ENCODE data around the gene HOXB4.

The HOXB4 gene

DNA sequence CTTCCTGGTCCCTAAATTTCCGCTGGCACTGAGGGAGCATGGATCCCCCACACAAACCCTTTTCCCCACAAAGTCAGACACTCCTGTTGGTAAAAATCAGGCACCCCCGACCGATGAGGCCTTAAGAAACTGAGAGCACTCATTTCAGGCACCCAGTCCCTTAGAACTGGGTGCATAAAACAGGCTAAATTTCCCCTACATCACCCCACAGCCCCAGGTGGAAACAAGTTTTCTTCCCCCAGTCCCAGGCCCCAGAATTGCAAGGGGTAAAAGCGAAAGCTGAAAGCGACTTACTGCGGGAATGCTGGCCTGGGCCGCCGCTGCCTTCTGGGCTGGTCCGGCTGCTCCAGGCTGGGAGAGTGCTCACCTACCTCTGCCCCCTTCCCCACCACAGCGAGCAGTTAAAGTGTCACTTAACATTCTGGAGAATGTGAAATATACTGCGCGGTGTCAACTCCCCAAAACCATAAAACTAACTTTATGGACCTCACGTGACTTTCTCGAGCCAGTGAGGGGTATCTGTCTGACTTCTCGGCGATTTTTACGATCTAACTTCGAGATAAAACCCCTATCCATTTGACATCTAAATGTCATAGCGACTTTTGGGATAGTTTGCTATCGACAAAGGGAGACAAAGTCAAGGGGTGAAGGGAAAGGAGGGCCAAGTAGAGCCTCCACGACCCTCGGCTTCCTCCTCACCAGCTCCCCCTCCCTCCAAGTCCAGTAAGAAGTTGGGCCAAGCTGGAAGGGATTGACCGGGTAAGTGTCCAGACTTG lies 11.9 kb upstream of the HOXB4 start, which contains the start of gene HOXB3:
TSS of gene HOXB3 (minus strand) at position 411 of the 776 bp plus-strand sequence. CDS start 37,767 bp downstream, outside the sequence.
- no peak for DNase-seq (ENCODE audit: low read depth)
- TF ChIP-seq POLR2A (IDR thresholded peaks at IDR 0.05; ENCODE audit: extremely low read depth, insufficient read length) (no peak), MAX (IDR thresholded peaks at IDR 0.05; ENCODE audit: low read depth, low read length) (no peak), MYC (IDR thresholded peaks at IDR 0.05; ENCODE audit: low read depth, low read length) (no peak)
- TF ChIP-seq, protein P1, sequence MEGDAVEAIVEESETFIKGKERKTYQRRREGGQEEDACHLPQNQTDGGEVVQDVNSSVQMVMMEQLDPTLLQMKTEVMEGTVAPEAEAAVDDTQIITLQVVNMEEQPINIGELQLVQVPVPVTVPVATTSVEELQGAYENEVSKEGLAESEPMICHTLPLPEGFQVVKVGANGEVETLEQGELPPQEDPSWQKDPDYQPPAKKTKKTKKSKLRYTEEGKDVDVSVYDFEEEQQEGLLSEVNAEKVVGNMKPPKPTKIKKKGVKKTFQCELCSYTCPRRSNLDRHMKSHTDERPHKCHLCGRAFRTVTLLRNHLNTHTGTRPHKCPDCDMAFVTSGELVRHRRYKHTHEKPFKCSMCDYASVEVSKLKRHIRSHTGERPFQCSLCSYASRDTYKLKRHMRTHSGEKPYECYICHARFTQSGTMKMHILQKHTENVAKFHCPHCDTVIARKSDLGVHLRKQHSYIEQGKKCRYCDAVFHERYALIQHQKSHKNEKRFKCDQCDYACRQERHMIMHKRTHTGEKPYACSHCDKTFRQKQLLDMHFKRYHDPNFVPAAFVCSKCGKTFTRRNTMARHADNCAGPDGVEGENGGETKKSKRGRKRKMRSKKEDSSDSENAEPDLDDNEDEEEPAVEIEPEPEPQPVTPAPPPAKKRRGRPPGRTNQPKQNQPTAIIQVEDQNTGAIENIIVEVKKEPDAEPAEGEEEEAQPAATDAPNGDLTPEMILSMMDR (IDR thresholded peaks at IDR 0.05; ENCODE audit: low read depth, low read length), result no peak
- no peak within 1 kb of the TSS for H3K4me3 ChIP-seq (ENCODE audit: low read depth, low read length)

GRCh38 chr17:48589060-48589830 lies 11.1 kb upstream of the HOXB4 start:
- TF ChIP-seq MAX (IDR thresholded peaks at IDR 0.05; ENCODE audit: low read depth, low read length) (no peak), POLR2A (IDR thresholded peaks at IDR 0.05; ENCODE audit: extremely low read depth, insufficient read length) (no peak), MYC (IDR thresholded peaks at IDR 0.05; ENCODE audit: low read depth, low read length) (no peak)
- TF ChIP-seq, protein P1 (IDR thresholded peaks at IDR 0.05; ENCODE audit: low read depth, low read length), result no peak
- no peak for DNase-seq (ENCODE audit: low read depth)
- no peak overlapping the region for H3K4me3 ChIP-seq (ENCODE audit: low read depth, low read length)

DNA sequence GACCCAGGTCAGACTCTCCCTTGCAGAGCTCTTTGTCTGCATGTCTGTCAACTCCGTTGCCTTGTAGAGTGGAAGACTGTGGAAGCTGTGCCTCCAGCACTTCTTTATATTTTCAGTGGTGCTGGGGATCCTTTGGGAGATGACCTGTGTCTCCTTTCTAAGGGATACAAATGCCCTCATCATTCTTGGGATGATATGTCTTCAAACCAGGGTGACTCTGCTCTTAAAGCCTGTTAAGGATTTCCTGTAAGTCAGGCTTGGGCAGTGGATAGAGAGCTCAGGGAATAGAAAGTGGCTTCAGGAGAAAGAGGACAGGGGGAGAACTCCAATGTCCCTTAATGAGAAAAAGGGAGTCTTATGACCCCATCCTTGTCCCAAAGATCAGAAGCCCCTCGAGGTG lies 10.4 kb upstream of the HOXB4 start:
- TF ChIP-seq, protein P1 (IDR thresholded peaks at IDR 0.05; ENCODE audit: low read depth, low read length), result no peak
- DNase-seq (ENCODE audit: low read depth), result no peak
- H3K4me3 ChIP-seq (ENCODE audit: low read depth, low read length), result no peak overlapping the region

- TF ChIP-seq, protein P1 (IDR thresholded peaks at IDR 0.05; ENCODE audit: low read depth, low read length), result no peak
- TF ChIP-seq MAX (IDR thresholded peaks at IDR 0.05; ENCODE audit: low read depth, low read length), result no peak
- no peak overlapping the region for H3K4me3 ChIP-seq (ENCODE audit: low read depth, low read length)
- no peak for DNase-seq (ENCODE audit: low read depth)
These were observed 9.9 kb upstream of the HOXB4 start for GRCh38 chr17:48588074-48588415.

GRCh38 chr17:48587276-48588073 lies 9.3 kb upstream of the HOXB4 start:
- no peak for DNase-seq (ENCODE audit: low read depth)
- no peak overlapping the region for H3K4me3 ChIP-seq (ENCODE audit: low read depth, low read length)

More at GRCh38 chr17:48587276-48588073, 9.3 kb upstream of the HOXB4 start:
- TF ChIP-seq MAX (IDR thresholded peaks at IDR 0.05; ENCODE audit: low read depth, low read length), result no peak
- TF ChIP-seq MYC (IDR thresholded peaks at IDR 0.05; ENCODE audit: low read depth, low read length), result no peak
- TF ChIP-seq POLR2A (IDR thresholded peaks at IDR 0.05; ENCODE audit: extremely low read depth, insufficient read length), result no peak
